Fibroblast of mammary gland (primary cell): ENCODE results near the gene APP.

Experiments
- DNase-seq: peaks from one replicate; pipeline ENCODE4 v3.0.0-alpha.2; 2010; ENCODE audit warnings: low read depth
- H3K4me3 ChIP-seq: 2 replicates; pipeline ENCODE4 v1.5.1; 2011; ENCODE audit warnings: low read depth, mild to moderate bottlenecking, low read length, moderate library complexity; ENCODE audit not compliant: control insufficient read depth
- CTCF ChIP-seq: conservative IDR thresholded peaks from 2 replicates; pipeline ENCODE4 v1.5.1; 2011; ENCODE audit warnings: low read depth, low read length, inconsistent platforms; ENCODE audit not compliant: control insufficient read depth, insufficient read depth

Gene APP

DNA sequence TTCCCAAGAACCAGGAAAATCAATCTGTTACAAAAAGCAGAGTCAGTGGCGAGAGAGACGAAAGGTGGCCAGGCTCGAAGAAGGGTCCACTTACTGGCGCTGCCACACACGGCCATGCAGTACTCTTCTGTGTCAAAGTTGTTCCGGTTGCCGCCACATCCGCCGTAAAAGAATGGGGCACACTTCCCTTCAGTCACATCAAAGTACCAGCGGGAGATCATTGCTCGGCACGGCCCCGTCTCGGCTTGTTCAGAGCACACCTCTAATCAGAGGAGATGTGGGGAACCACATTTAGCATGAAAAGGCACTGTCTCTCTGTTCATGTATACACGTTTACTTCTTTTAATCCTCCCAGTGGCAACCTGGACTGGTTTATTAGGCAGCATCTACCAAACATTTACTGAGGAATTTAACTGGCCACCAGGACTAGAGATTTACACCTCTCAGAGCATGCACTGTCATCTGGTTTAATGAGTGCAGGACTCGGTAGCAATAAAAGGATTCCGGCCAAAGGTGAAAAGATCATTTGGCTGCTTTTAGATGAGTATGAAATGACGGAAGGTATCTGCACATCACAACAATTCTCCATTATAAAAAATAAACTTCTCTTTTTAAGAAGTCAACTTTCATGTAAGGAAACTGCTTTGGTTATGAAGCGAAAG lies 170.5 kb downstream of the APP start:
- DNase-seq: no peak
- no peak for TF ChIP-seq CTCF
- H3K4me3 ChIP-seq: no peak overlapping the region

DNA sequence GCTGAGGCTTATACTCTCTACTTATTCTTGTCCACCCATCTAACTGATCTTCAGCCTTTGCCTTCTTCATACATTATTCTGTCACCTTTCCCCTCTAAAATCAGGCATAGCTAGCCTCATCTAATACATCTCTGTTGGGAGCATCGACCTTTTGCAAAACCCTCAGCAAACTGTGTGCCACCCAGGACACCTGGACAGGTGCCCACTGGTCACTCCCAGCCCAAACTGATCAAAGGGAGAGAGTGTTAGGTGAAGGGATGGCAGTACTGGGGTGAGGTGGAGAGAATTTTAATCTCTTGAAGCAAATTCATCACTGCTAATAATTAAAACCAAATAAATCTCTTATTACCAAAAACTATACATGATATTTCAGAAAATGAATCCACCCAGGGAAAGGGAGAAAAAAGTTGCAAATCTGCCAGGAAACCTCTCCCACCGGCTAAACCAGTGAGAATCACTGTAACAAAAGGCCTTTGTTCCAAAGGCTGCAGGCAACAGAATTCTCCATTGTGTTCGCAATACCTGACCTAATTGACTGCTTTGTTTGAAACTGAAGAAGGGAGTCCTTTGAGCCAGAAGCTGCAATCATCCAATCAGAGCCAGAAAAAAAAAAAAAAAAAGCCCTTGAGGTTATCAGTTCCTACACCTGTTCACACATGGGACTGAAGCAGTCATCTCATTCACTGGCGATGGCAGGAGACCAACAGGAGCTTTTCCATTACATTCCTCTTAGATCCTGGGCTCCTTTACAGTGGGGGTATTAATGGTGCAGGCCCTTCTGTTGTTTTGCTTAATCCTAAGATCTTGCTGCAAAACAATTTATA lies 172.6 kb downstream of the APP start:
- DNase-seq: no peak
- TF ChIP-seq CTCF: no peak
- H3K4me3 ChIP-seq: no peak overlapping the region

DNA sequence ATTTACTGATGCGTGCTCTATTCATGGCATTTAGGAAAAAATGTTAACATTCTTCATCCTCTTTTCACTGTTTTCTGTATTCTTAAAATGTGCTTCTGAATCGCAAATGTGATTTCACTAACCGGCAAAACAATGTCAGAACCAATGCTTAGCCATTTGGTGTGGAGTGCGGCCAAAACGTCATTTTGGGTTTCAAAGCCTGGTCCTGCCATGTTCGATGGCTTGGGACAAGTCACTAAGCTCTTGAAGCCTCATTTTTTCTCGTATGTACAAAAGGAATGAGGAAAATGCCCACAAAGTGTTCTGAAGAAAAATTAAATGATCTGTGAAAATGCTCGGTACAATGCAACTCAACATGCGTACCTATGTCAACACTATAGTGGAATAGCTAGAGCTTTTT lies 175.3 kb downstream of the APP start:
- TF ChIP-seq CTCF: no peak
- DNase-seq: no peak
- no peak overlapping the region for H3K4me3 ChIP-seq

DNA sequence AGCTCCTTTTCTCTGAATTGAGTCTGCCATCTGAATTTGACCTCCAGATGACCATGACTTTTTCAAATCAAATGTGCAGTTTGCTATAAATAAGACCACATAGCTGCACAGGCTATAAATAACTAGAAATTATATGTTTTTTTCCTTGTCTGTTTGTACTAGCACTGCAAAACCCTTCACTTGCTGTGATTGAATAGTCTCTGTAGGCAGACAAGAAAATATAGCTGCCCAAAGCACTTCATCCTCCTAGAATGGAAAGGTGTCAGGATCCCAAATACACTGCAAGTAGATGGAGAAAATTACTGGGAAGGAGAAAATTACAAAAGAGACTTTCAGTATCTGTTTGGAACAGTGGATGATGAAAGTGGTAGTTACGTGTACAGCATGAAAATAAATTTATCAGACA lies 175.8 kb downstream of the APP start:
- TF ChIP-seq CTCF: no peak
- no peak for DNase-seq
- H3K4me3 ChIP-seq: no peak overlapping the region

GRCh38 chr21:25988738-25989137 lies 181.8 kb downstream of the APP start:
- no peak overlapping the region for H3K4me3 ChIP-seq
- TF ChIP-seq CTCF: no peak
- DNase-seq: no peak

- TF ChIP-seq CTCF: no peak
- no peak overlapping the region for H3K4me3 ChIP-seq
- no peak for DNase-seq
Observed at GRCh38 chr21:25987531-25987930, 183.0 kb downstream of the APP start.

DNA sequence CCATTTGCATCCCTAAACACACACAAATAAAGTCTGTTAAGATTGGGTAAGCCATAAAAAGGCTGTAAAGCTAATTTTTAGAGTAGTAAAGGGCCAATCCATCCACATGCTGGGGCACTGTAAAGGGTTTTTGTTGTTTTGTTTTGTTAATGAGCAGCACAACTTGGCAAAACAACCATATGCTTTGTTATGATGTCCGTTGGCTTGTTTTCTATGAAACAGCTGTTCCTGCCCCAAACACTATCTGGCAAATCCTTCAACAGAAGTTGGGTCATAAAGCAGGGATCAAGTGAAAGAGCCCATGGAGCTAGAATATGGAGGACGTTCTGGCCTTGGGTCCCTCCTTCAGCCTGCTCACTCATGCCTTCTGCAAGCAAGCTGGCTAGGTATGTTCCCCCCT lies 183.6 kb downstream of the APP start:
- no peak for TF ChIP-seq CTCF
- no peak for DNase-seq

More for the DNA sequence above, 183.6 kb downstream of the APP start:
- H3K4me3 ChIP-seq: no peak overlapping the region
